SW 1271 (cell line): ENCODE results near the gene S1PR1.
A peak's percentile ranks its signal among the peaks of the same experiment; 100 is the strongest.

Experiments
- DNase-seq, 2 experiments: peaks; one replicate each; lab custom pipeline; 2025; lab: John Stamatoyannopoulos, UW

Gene S1PR1

GRCh38 chr1:101280049-101280592, 43.3 kb downstream of the S1PR1 start:
- no peak for DNase-seq

GRCh38 chr1:101280942-101281654, 44.3 kb downstream of the S1PR1 start:
- no peak for DNase-seq

GRCh38 chr1:101281751-101282150, 44.9 kb downstream of the S1PR1 start:
- DNase-seq = no peak

GRCh38 chr1:101282314-101283038, 45.7 kb downstream of the S1PR1 start:
- no peak for DNase-seq

- no peak for DNase-seq
Observed at GRCh38 chr1:101283443-101283842, 46.6 kb downstream of the S1PR1 start.

- DNase-seq = no peak
Observed at GRCh38 chr1:101284021-101284420, 47.2 kb downstream of the S1PR1 start.

- no peak for DNase-seq
Observed at GRCh38 chr1:101284622-101285218, 47.9 kb downstream of the S1PR1 start.

- no peak for DNase-seq
Observed at GRCh38 chr1:101285922-101286570, 49.2 kb downstream of the S1PR1 start.

GRCh38 chr1:101288491-101288944, 51.7 kb downstream of the S1PR1 start:
- peak in 1 of 2 experiments; percentile 70 for DNase-seq

GRCh38 chr1:101290119-101290921, 53.5 kb downstream of the S1PR1 start:
- no peak for DNase-seq
